ENCODE measurements around the gene NODAL.

NODAL gene

GRCh38 chr10:70432561-70433263 lies 8.8 kb downstream of the NODAL start:
- no peak for DNase-seq (ENCODE audit: low spot score)

DNA sequence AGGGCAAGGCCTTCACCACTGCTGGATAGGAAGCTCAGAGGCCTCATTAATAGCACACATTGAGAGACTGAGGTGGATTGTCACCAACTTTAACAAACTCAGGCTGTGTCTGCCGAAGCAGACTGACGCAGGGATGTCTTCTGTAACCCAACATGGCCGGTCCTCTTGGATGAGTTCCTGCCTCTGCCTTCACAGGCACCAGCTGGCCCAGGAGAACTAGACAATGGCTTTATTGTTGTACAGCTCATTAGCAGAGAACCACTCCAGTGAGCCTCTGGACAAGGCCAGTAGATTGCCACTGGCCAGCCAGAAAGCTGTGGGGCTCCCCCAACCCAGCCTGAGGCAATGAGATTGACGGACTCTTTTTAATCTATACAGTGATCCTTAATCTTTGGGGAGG lies 9.4 kb downstream of the NODAL start:
- DNase-seq (ENCODE audit: low spot score) = peak; percentile 96

DNA sequence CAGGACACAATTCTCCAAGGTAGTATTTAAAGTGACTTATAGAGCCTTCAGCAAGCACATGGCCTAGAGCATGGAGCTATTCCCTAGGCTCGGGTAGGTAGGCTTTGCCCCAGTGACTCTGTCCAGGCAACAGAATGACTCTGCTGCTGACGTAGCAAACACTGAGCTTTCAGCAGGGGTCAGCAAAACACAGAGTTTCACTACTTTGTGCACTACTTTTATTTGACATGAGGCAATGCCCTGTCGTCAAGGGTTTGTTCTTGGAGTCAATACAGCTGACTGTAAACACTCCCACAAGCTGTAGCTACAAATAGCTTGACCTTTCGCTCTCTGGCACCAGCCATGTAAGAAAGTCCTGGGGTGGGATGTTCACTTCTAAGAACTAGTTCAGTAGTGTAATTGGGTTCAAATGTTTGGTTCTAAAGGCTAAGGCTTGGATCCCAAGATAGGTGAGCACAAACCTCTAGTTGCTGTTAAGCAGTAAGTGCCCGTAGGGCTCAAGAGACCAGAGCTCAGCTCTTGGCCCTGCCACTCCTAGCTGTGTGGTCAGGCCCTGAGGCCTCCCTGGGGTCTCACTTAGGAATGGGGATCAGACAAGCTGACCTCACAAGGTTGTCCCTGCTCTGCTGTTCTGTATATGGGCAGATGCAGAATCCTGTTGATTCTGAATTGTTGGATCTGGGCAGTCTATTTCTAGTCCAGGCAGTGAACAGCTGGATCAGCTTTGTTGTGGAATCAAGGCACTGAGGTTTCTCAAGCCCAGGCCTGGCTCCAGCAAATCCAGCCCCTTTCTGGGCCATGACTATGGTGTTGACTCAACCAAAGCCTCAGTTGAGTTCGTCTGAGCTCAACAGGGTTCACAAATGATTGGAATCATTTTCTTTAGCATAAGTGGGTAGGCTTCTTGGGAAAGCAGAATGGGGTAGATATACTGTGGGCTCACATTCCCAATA lies 10.7 kb downstream of the NODAL start:
- DNase-seq (ENCODE audit: low spot score) = peak; percentile 64

GRCh38 chr10:70426823-70427222 lies 14.7 kb downstream of the NODAL start:
- no peak for DNase-seq (ENCODE audit: low spot score)

DNA sequence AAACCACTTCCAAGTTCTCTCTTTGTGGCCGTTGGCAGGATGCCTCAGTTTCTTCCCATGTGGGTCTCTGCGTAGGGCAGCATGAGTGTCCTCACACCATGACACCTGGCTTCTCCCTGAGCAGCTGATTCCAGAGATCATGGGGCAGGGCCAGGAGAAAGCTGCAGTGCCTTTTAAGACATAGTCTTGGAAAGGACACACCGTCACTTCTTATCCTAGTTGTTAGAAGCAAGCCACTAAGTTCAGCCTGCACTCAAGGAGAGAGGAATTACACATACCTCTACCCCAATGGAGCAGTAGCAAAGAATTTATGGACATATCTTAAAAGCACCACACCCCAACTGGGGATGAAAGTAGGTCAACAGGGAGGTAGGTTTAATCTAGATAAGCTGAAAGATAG lies 16.4 kb downstream of the NODAL start:
- DNase-seq (ENCODE audit: low spot score) = no peak

DNA sequence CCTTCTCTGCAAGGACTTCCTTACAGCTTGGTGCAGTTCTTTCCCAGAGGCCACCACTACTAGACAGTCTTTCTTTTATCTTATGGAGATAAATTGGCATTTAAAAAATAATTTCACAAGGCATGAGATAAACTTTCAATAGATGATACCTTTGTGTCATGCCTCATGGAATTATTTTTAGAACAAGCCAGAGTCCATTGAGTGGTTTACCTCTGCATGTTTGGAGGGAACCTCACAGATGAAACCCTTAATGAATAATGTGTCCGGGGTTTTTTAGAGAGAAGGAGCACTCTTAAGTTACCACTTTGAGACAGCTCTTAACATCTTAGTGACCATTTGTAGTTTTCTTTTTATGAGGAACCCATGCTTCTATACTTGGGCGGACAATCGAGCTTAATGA lies 17.2 kb downstream of the NODAL start:
- no peak for DNase-seq (ENCODE audit: low spot score)

DNA sequence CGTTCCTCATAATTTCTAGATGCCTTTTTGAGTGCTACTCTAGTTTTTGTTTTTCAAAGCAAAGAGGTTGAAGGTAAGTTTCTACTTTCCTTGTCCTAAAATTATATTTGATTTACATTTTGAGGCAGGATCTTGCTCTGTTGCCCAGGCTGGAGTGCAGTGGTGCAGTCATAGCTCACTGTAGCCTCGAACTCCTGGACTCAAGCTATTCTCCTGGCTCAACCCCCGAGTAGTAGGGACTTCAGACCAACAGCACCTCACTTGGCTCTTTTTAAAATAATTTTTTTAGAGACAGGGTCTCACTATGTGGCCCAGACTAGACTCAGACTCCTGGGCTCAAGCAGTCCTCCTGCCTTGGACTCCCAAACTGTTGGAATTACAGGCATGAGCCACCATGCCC lies 22.8 kb downstream of the NODAL start:
- DNase-seq (ENCODE audit: low spot score) = no peak

DNA sequence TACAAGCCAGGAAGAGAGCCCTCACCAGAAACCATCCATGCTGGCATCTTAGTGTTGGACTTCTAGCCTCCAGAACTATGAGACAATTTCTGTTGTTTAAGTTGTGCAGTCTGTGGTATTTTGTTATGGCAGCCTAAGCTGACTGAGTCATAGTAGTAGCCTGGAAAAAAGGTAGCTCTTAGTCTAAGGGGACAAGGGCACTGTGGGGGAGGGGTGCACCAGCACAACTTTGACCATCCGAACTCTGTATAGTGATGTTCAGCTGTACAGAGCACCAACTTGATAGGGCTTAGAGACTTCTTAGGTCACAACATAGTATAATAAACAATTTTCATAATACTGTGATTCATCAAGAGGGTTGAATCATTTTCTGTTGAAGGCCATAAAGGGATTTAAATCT lies 23.3 kb downstream of the NODAL start:
- no peak for DNase-seq (ENCODE audit: low spot score)

DNA sequence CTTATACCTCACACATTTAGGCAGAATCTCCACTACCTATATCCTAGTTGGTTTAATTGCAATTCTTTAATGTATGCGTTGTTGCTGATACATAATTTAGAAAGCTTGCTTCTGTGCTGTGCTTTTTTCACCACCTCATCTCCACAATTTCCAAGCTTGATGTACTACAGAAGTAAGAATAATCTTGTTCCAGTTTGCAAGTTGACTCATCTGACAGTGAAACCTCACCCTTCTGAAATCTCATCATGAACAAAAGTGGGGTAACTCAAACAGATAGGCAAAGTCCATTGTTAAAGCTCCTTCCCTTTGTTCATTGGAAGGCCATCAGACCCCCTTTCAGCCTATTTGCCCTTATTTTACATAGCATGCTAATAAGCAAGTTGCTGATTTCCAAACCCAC lies 23.9 kb downstream of the NODAL start:
- DNase-seq (ENCODE audit: low spot score) = no peak

- DNase-seq (ENCODE audit: low spot score) = no peak
Measured at GRCh38 chr10:70412356-70412755, 29.1 kb downstream of the NODAL start.

DNA sequence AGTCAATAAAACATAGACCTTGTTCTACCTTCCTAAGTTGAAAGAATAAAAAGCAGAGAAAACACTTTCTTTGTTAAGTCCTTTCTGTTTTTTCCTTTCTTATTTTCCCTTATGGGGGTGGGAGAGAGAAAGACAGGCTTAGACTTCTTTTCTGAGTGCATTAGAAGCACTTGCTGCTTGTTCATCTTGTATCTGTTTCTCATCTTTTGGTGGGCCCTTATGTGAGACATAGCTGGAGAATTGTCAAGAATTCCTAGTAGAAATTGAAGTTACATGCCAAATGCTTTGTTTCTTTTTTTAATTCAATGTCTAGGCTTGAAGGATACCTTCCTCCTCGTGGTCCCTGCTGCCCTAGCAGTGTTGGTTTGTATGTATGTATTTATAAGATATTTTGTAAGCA lies 30.9 kb downstream of the NODAL start:
- DNase-seq (ENCODE audit: low spot score) = no peak

DNA sequence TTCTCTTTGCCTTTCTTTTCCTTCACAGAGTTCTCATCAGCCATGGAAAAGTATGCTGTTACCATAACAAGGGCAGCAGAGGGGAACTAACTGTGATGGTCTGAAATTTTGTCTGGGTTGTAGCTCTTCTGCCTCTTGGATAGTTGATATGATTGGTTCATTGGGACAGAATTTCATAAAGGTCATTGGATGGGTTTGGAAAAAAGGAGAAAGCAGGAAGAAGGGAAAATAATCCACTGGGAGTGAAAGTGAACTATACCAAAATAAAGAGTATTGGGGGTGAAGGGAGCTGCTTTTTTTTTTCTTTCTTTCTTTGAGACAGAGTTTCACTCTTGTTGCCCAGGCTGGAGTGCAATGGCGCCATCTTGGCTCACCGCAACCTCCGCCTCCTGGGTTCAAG lies 31.7 kb downstream of the NODAL start:
- DNase-seq (ENCODE audit: low spot score) = no peak

GRCh38 chr10:70405037-70405824 lies 36.2 kb downstream of the NODAL start:
- DNase-seq (ENCODE audit: low spot score) = peak; percentile 72

DNA sequence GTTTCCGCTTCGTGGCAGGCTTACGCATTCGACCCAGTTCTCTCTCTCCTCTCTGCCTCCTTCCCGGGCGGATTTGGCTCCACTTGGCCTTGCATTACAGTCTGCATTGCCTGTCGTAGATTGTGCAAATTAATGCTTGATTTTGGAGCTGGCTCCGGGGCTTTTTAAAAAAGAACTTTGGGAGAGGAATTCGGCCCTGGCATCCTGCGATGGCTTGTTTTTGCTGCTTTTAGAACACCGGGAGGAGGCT lies 36.8 kb downstream of the NODAL start:
- peak; percentile 46 for DNase-seq (ENCODE audit: low spot score)

DNA sequence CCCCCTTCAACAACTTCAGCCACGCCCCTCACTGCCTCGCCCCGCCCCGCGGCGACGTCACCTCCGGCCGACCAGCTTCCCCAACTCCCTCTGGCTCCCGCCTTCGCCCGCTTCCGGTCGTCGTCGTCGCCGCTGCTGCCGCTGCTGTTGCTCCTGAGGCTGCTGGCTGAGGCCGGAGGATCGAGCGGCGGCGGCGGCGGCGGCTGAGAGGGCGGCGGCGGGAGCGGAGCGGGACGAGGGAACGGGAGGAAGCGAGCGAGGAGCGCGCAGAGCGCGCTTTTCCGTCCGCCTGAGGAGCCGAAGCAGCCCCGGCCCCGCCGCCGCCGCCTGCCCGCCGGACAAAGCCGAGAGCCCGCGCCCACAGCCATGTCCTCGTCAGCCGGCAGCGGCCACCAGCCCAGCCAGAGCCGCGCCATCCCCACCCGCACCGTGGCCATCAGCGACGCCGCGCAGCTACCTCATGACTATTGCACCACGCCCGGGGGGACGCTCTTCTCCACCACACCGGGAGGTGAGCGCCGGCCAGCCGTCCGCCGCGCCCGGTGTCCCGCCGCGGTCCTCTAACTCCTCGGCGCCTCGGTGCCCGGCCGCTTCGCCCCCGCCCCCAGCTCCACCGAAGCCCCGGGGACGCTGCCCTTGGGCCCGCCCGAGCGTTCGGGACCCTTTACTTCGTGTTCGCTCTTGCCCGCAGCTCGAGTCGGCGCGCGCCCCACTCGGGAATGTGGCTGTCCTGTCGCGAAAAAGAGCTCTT lies 37.3 kb downstream of the NODAL start, which contains the start of gene EIF4EBP2:
EIF4EBP2 (plus strand) TSS at position 110 of the 751 bp plus-strand sequence; CDS start at position 367, 257 bp downstream.
- DNase-seq (ENCODE audit: low spot score) = peak; percentile 97

DNA sequence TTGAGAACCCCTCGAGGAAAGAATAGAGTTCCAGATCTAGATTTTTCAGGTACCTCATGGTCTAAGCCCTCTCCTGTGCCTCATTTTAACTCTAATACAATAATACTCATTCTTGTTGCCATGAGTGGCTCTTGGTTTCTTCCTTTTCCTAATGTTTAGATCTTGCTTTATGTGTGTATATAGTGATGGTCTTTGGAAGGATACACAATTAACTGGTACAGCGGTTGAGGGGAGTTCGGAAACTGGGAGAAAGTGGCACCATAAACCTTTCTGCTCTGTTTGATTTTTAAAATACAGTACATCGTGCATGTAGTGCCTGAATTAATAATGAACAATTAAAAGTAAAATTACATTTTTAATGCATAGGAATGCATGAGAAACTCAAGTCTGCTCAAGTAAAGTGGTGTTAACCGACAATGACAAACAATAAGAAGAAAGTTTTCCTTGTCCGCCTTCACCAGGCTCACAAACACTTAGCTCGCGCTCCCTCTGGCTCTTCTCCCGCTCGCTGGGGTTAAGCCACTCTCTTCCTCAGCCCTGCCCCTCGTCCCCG lies 37.9 kb downstream of the NODAL start:
- DNase-seq (ENCODE audit: low spot score) = no peak

DNA sequence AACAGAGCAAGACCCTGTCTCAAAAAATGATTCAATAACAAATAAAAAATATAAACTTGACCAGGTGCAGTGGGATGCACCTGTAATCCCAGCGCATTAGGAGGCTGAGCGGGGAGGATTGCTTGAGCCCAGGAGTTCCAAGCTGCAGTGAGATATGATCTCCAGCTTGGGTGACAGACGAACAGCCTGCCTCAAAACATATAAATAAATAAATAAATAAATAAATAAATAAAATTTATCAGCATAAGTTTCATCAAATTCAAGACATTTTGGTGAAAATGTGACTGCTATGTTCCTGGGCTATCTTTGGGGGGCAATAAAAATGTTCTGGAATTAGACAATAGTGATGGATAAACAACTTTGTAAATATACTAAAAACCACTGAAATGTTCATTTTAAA lies 42.3 kb downstream of the NODAL start:
- no peak for DNase-seq (ENCODE audit: low spot score)

- no peak for DNase-seq (ENCODE audit: low spot score)
Measured at GRCh38 chr10:70396140-70396539, 45.3 kb downstream of the NODAL start.

DNA sequence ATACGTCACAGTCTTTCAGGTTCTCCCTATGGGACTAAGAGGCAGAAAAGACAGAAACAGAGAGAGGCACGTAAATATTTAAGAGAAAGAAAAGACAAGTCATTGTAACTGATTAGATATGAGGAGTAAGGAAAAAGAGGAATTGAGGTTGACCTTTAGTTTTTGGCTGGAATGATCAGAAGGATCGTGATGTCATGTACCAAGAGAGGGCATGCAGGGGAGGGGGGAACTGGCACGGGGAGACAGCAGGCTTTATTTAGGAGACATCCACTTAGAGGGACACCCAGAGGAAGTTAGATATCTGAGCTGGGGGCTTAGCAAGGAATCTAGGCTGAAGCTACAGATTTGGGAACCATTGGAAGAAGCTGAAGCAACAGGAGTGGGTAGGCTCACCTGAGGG lies 49.8 kb downstream of the NODAL start:
- no peak for DNase-seq (ENCODE audit: low spot score)
